Left lung (tissue), 10 donors: ENCODE results near the gene USP32. TPM values are rescaled to one million over a fixed set of nuclear protein-coding genes. Genes with fewer than 3 reads are reported as not detected.
"Not testable (repeated sequence)": the region's sequence is repeated elsewhere in the genome, so short reads cannot be mapped to it uniquely, and the experiment has no call there.

Source experiments
- ATAC-seq: fragments of 200-7000 bp; cut with Tn5 transposase; one replicate; pipeline ENCODE4 v1.9.1; 2020; ENCODE audit warnings: moderate library complexity
- DNase-seq, 4 donors: peaks; one replicate each; pipeline ENCODE4 v3.0.0-alpha.2; 2013 to 2020
- H3K27ac ChIP-seq, 2 donors: fragments of 200-600 bp; sonication (generic) in 1 of 2; one replicate each; pipeline versions ENCODE4 v1.5.0 to v1.8.0; 2020 to 2021
- H3K27me3 ChIP-seq, 2 donors: fragments of 200-600 bp; sonication (generic) in 1 of 2; one replicate each; pipeline versions ENCODE4 v1.5.0 to v1.8.0; 2020 to 2021
- H3K36me3 ChIP-seq, 2 donors: fragments of 200-600 bp; sonication (generic) in 1 of 2; one replicate each; pipeline versions ENCODE4 v1.5.0 to v1.8.0; 2020 to 2021
- H3K4me1 ChIP-seq, 2 donors: fragments of 200-600 bp; one replicate each; pipeline ENCODE4 v1.8.0; 2021
- H3K4me3 ChIP-seq, 2 donors: fragments of 200-600 bp; sonication (generic) in 1 of 2; one replicate each; pipeline versions ENCODE4 v1.5.0 to v1.8.0; 2020 to 2021; ENCODE audit warnings: mild to moderate bottlenecking in 1 of 2
- H3K9me3 ChIP-seq, 2 donors: fragments of 200-600 bp; sonication (generic) in 1 of 2; one replicate each; pipeline versions ENCODE4 v1.5.0 to v1.8.0; 2020 to 2021
- intact Hi-C, 2 donors: fragments of 100-400 bp; cut with DNase I; formaldehyde crosslinking; loops; one replicate each; pipeline versions ENCODE4 v1.11.2 to v1.14.2; 2022
- polyA plus RNA-seq, 6 donors: library from polyadenylated mRNA; unstranded; fragments of 120-200 nt; gene quantifications; one replicate each; pipeline ENCODE4 v1.2.1, GENCODE V29; 2013; ENCODE audit not compliant: insufficient read length in 6 of 6
- total RNA-seq, 2 donors: library from RNA; stranded (reverse); fragmentation: NEBNext Ultra II Directional; extraction: Animal tissue kit (Norgen Biotek cat#: 25700); gene quantifications; one replicate each; pipeline ENCODE4 v1.2.1, GENCODE V29; 2021
- TF ChIP-seq, protein P1 (sequence below), 2 donors: fragments of 200-600 bp; sonication (generic) in 1 of 2; IDR thresholded peaks; one replicate each; pipeline versions ENCODE4 v1.5.0 to v1.8.0; 2021; ENCODE audit warnings: antibody characterized with exemption in 2 of 2
- donor health status: DM: no; HTN: yes; CAD: no.
- donor health status: DM: no; HTN: no; CAD: no.

The USP32 gene
- total and polyA plus RNA-seq, 8 donors, result 30.7 to 73.2 (median 37.7) TPM

DNA sequence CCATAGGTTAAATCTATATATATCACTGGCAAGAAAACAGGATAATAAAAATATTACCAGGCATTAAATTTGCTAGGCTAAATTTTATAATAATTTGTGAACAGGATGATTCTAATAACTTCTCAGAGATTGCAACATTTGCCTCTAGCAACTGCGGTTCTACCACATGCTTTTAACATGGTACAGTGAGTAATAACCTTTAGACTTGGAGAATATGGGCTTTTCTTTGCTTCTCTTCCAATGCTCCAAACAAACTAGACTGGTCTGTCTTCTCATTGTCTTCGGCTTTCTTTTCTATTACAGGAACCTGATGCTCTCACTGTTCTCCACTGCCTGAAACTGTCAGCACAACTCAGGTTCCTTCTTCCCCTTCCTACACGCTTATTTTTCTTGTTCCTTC lies 161.6 kb downstream of the USP32 start:
- no peaks in the 10 kb centered on the region for H3K27me3 ChIP-seq
- no peaks in the 10 kb centered on the region for H3K9me3 ChIP-seq
- H3K36me3 ChIP-seq, result peaks cover 0 to 35% of the 10 kb centered on the region in 2 donors
- H3K4me1 ChIP-seq, result no peaks in the 10 kb centered on the region
- DNase-seq (no peak), ATAC-seq (no peak)
- intact Hi-C loops, result no loop called here
- no peak overlapping the region for H3K4me3 ChIP-seq
- H3K27ac ChIP-seq, result no peak overlapping the region
- TF ChIP-seq, protein P1, sequence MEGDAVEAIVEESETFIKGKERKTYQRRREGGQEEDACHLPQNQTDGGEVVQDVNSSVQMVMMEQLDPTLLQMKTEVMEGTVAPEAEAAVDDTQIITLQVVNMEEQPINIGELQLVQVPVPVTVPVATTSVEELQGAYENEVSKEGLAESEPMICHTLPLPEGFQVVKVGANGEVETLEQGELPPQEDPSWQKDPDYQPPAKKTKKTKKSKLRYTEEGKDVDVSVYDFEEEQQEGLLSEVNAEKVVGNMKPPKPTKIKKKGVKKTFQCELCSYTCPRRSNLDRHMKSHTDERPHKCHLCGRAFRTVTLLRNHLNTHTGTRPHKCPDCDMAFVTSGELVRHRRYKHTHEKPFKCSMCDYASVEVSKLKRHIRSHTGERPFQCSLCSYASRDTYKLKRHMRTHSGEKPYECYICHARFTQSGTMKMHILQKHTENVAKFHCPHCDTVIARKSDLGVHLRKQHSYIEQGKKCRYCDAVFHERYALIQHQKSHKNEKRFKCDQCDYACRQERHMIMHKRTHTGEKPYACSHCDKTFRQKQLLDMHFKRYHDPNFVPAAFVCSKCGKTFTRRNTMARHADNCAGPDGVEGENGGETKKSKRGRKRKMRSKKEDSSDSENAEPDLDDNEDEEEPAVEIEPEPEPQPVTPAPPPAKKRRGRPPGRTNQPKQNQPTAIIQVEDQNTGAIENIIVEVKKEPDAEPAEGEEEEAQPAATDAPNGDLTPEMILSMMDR (IDR thresholded peaks at IDR 0.05), result no peak

DNA sequence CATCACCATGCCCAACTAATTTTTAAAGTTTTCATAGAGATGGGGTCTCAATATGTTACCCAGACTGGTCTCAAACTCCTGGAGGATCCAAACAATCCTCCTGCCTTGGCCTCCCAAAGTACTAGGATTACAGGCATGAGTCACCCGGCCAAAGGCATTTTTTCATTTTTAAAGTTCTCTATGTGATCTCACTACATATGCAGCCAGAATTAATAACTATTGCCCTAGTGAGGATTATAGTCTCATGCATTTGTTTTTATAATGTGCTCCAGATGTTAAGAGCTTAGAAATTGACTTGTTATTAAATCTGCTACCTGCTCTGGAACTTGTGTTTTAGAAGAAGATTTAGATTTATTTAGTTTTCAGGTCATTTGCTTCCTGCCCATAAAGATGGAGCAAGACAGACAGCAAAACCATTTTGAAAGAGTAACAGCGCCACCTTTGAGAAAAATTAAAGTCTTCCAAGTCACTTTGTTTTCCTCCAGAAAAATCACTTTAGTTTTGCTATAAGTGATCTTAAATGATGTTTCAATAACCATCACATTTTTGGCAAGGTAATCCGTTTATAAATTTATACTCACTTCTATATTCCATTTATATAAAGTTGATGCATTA lies 162.6 kb downstream of the USP32 start:
- Histone ChIP-seq H3K9me3 (no peaks in the 10 kb centered on the region), H3K4me3 (no peak overlapping the region), H3K27me3 (no peaks in the 10 kb centered on the region), H3K36me3 (peaks cover 0 to 36% of the 10 kb centered on the region in 2 donors), H3K4me1 (no peaks in the 10 kb centered on the region), H3K27ac (no peak overlapping the region)
- intact Hi-C loops, result no loop called here
- TF ChIP-seq, protein P1 (IDR thresholded peaks at IDR 0.05), result no peak
- DNase-seq (no peak), ATAC-seq (no peak)

DNA sequence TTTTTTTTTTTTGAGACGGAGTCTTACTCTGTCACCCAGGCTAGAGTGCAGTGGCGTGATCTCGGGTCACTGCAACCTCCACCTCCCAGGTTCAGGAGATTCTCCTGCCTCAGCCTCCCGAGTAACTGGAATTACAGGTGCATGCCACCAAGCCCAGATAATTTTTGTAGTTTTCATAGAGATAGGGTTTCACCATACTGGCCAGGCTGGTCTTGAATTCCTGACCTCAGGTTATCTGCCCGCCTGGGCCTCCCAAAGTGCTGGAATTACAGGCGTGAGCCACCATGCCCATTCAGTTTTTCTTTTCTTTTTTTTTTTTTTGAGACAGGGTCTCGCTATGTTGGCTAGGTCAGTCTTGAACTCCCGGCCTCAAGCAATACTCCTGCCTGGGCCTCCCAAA lies 164.7 kb downstream of the USP32 start:
- intact Hi-C loops, result not testable (repeated sequence)
- H3K36me3 ChIP-seq, result peaks cover 0 to 44% of the 10 kb centered on the region in 2 donors

DNA sequence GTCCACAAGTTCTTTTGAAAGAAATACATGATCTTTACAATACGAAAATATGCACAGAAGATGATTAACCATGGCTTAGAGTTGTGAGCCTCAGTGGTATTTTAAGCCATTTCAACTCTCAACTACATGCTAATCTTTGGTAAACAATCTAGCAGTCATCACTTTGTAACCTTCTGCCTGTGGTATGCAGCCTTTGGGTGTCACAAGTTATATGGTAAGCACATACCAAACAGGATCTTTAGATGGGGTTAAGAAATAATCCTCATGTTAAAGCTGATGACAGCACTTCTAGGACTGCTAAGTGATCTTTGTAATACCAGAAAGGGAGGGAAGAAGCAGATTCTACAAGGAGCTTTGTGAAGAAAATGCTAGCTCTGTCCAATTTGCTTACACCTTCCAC lies 167.9 kb downstream of the USP32 start:
- no peak overlapping the region for H3K27ac ChIP-seq
- H3K4me3 ChIP-seq, result no peak overlapping the region
- peaks cover 0 to 63% of the 10 kb centered on the region in 2 donors for H3K36me3 ChIP-seq
- ATAC-seq, result no peak
- no peaks in the 10 kb centered on the region for H3K27me3 ChIP-seq
- intact Hi-C loops, result no loop called here
- TF ChIP-seq, protein P1 (IDR thresholded peaks at IDR 0.05), result no peak
- H3K9me3 ChIP-seq, result no peaks in the 10 kb centered on the region
- DNase-seq, result no peak
- no peaks in the 10 kb centered on the region for H3K4me1 ChIP-seq

More for the DNA sequence above, 164.7 kb downstream of the USP32 start:
- not testable (repeated sequence) for H3K9me3 ChIP-seq, ATAC-seq, H3K4me3 ChIP-seq, H3K27me3 ChIP-seq, DNase-seq, H3K27ac ChIP-seq, H3K4me1 ChIP-seq

DNA sequence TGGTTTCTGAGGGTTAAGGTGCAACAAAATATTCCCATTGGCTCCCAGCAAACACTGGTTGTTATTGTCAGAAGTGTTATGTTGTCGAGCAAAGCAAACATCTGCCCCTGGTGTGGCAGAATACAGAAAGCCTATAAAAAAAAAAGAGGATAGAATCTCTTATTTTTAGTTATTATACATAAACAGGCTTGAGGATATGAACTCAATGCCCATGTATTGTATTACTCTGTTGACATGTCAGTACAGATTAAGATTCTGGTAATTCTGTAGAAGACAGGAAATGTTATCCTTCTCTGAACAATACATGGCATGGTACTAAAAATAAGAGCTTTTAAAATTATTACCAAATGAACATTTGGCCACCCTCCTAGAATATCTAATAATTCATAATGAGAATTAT lies 168.5 kb downstream of the USP32 start:
- H3K4me3 ChIP-seq, result no peak overlapping the region

DNA sequence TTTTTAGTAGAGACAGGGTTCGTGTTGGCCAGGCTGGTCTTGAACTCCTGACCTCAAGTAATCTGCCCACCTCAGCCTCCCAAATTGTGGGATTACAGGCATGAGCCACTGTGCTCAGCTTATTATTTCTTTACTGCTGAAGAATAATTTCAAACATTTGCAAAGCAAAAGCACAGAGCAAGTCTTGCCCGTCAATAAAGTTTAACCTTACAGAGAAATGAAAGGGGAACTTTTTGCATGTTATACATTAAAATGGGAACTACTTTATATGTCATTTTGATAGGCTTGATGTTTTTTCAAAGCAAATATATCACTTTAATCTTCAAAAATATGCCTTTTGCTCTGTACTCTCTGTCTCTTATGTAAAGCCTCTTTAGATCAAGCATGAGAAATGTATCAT lies 173.2 kb downstream of the USP32 start:
- H3K9me3 ChIP-seq, intact Hi-C loops, DNase-seq, H3K27me3 ChIP-seq, ATAC-seq, H3K27ac ChIP-seq, H3K4me1 ChIP-seq, H3K4me3 ChIP-seq: not testable (repeated sequence)
- H3K36me3 ChIP-seq, result peaks cover 0 to 56% of the 10 kb centered on the region in 2 donors

More for the DNA sequence above, 168.5 kb downstream of the USP32 start:
- Histone ChIP-seq H3K9me3 (no peaks in the 10 kb centered on the region), H3K27me3 (no peaks in the 10 kb centered on the region), H3K36me3 (peaks cover 0 to 69% of the 10 kb centered on the region in 2 donors), H3K27ac (no peak overlapping the region), H3K4me1 (no peaks in the 10 kb centered on the region)
- intact Hi-C loops, result no loop called here
- ATAC-seq (no peak), DNase-seq (no peak)
- TF ChIP-seq, protein P1 (IDR thresholded peaks at IDR 0.05), result no peak

DNA sequence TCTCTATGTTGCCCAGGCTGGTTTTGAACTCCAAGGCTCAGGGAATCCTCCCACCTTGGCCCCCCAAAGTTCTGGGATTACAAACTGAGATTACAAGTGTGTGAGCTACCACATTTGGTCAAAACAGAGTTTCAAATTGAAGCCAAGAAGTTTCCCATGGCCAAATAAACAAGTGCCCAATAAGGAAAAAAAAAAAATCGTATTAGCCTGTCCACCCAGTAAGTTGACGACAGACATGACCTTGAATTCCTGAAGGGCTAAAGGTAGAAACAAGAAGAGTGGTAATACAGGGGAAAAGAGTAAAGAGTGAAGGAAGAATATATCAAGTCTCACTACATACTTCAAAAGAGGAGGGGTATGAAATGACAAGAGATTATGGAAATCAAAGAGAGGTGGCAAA lies 176.0 kb downstream of the USP32 start:
- H3K9me3 ChIP-seq, H3K4me1 ChIP-seq, H3K4me3 ChIP-seq, intact Hi-C loops, H3K27me3 ChIP-seq, ATAC-seq, H3K27ac ChIP-seq, DNase-seq: not testable (repeated sequence)
- H3K36me3 ChIP-seq, result peaks cover 0 to 38% of the 10 kb centered on the region in 2 donors

DNA sequence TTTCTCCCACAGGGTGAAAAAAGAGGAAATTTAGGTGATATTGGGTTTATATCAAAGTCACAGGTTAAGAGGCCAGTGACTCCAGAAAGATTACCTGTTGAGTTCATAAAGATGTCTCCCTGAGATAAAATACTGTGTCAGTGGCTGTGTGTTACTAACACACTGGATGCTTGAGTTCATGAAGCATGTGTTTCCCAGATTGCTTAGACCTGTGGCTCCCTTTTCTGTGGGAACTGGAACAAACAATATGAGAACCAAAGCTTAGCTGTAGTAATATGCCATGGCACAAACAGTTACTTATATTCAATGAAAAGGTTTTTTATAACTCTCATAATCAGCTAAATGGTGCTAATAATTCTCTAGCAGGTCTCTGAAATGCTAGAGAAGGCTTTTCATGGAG lies 180.7 kb downstream of the USP32 start:
- intact Hi-C loops, H3K27ac ChIP-seq, H3K4me3 ChIP-seq: not testable (repeated sequence)

DNA sequence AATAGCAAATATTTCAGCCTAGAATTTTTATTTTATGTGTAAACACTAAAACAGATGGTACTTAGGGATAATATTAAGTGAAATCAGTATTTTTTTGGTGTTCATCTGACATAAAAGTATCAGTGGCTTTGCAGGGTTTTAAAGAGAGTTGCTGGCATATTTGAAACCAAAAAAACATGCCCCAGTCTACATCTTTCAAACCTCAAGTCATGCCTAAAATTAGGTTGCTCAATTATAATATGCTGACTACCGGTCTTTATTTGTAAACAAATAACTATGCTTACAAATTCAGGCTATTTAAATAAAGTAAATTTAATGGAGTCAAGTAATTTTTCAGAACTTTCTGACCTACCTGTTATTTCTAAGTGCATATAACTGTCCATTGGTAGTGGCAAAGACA lies 183.6 kb downstream of the USP32 start:
- DNase-seq, H3K9me3 ChIP-seq, intact Hi-C loops, H3K4me1 ChIP-seq, H3K27me3 ChIP-seq, ATAC-seq, H3K4me3 ChIP-seq, H3K27ac ChIP-seq: not testable (repeated sequence)
- H3K36me3 ChIP-seq, result peaks cover 0 to 36% of the 10 kb centered on the region in 2 donors

More for the DNA sequence above, 180.7 kb downstream of the USP32 start:
- ATAC-seq, DNase-seq, H3K4me1 ChIP-seq, H3K27me3 ChIP-seq, H3K9me3 ChIP-seq: not testable (repeated sequence)
- H3K36me3 ChIP-seq, result peaks cover 0 to 31% of the 10 kb centered on the region in 2 donors
